Measurements from ENCODE around the gene PEX11B.

DNA sequence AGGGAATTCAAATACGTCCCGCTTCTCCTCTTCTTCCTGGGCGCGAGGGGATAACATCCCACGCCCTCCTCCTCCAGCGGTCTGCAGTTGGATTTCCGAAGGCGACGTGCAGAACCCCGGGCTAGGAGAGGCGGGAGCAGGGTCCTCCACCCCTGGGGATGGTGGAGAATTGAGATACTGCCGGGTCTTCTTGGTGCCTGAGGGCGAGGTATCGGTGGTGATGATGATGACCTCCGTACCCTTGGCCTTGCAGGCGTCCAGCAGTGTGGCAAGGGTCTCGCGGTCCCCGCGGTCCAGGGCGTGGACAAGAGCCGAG, 42.5 kb upstream of the PEX11B start:
- TF ChIP-seq GATA3 (IDR thresholded peaks at IDR 0.05; ENCODE audit: low read depth, low read length) (no peak), GATA2 (IDR thresholded peaks at IDR 0.05; ENCODE audit: low read depth, low read length) (no peak)
